AG09319 (cell line): ENCODE data around the gene TSPAN6.

Source experiments
- DNase-seq: peaks from one replicate; pipeline ENCODE4 v3.0.0-alpha.2; 2010; ENCODE audit warnings: low read depth; ENCODE audit errors: extremely low read depth
- TF ChIP-seq, protein P1 (sequence below): IDR thresholded peaks from 2 replicates; pipeline ENCODE4 v1.5.1; 2011; ENCODE audit warnings: low read depth, mild to moderate bottlenecking, inconsistent platforms, low read length, moderate library complexity

Gene TSPAN6

DNA sequence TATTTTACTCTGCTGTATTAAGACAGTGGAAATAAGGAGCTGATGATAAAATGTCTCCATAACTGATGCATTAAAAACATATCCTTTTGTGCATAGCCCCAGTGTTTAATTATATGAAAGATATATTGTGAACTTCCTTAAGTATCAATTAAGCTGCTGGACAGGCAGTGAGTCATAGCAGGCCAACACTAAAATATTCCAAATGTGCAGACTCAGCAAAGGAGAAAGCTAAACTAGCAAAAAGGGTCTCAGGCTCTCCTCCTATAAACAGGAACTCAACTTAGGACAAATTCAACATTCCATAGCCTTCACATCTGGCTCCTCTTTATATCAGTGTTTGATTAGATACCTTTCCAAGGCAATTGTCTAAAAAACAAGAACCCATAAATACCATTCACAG lies 36.3 kb downstream of the TSPAN6 start:
- TF ChIP-seq, protein P1, sequence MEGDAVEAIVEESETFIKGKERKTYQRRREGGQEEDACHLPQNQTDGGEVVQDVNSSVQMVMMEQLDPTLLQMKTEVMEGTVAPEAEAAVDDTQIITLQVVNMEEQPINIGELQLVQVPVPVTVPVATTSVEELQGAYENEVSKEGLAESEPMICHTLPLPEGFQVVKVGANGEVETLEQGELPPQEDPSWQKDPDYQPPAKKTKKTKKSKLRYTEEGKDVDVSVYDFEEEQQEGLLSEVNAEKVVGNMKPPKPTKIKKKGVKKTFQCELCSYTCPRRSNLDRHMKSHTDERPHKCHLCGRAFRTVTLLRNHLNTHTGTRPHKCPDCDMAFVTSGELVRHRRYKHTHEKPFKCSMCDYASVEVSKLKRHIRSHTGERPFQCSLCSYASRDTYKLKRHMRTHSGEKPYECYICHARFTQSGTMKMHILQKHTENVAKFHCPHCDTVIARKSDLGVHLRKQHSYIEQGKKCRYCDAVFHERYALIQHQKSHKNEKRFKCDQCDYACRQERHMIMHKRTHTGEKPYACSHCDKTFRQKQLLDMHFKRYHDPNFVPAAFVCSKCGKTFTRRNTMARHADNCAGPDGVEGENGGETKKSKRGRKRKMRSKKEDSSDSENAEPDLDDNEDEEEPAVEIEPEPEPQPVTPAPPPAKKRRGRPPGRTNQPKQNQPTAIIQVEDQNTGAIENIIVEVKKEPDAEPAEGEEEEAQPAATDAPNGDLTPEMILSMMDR = no peak
- DNase-seq = no peak

DNA sequence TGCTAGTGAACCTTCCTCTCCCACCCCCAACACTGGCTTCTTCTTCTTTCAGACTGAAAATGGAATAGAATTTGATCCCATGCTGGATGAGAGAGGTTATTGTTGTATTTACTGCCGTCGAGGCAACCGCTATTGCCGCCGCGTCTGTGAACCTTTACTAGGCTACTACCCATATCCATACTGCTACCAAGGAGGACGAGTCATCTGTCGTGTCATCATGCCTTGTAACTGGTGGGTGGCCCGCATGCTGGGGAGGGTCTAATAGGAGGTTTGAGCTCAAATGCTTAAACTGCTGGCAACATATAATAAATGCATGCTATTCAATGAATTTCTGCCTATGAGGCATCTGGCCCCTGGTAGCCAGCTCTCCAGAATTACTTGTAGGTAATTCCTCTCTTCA lies 37.1 kb downstream of the TSPAN6 start:
- no peak for DNase-seq
- TF ChIP-seq, protein P1 = no peak

DNA sequence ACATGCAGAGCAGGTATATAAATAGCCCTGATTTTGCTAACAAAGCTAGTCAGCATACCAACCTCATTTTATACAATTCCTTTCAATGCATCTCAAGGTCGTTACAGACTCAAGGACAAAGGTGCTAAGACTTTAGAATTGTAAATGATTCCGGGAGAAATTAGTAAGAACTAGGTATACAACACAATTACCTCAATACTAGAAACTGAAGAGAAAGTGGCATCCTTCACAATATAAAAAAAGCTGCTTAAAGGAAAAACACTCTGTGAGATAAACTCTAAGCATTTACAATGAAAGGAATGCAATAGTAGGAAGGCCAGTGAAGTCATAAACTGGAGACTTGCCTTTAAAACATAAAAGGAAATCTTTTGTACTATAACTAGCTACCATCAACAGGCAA lies 40.0 kb downstream of the TSPAN6 start:
- DNase-seq = no peak
- TF ChIP-seq, protein P1 = no peak

DNA sequence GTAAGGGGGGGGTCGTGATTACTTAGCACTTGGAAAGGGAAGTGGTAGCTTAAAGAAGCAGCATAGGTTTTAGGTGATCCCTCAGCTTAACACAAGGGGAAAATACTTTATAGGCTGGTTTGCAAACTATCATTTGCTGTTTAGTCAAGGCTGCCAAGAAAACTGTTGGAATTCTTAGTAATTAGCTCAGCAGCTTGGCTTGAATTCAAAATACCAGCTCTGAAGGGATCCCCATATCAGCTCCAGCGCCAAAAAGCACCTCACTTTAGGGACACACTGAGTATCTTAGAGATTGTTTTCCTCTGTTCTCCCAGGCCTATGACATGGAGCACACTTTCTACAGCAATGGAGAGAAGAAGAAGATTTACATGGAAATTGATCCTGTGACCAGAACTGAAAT lies 43.0 kb downstream of the TSPAN6 start:
- no peak for DNase-seq

DNA sequence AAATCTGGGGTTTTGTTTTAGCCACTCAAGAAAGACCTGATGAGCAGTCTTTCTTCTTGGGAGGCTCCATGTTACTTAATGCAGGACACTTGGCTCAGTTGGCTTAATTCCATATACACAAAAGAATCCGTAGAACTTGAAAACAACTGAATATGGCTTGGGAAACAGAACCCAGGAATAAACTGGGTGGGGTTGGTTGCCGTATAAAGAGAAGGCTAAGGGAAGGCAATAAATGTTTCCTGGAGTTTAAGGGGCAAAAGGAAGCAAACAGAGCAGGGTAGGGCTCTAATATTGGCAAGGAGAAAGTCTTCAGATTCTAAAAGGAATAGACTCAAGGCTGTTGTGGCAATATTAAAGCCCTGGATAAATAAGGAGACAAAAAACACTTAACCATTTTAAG lies 43.5 kb downstream of the TSPAN6 start:
- no peak for DNase-seq
- TF ChIP-seq, protein P1 = no peak

More for the DNA sequence above, 43.0 kb downstream of the TSPAN6 start:
- TF ChIP-seq, protein P1 = no peak

DNA sequence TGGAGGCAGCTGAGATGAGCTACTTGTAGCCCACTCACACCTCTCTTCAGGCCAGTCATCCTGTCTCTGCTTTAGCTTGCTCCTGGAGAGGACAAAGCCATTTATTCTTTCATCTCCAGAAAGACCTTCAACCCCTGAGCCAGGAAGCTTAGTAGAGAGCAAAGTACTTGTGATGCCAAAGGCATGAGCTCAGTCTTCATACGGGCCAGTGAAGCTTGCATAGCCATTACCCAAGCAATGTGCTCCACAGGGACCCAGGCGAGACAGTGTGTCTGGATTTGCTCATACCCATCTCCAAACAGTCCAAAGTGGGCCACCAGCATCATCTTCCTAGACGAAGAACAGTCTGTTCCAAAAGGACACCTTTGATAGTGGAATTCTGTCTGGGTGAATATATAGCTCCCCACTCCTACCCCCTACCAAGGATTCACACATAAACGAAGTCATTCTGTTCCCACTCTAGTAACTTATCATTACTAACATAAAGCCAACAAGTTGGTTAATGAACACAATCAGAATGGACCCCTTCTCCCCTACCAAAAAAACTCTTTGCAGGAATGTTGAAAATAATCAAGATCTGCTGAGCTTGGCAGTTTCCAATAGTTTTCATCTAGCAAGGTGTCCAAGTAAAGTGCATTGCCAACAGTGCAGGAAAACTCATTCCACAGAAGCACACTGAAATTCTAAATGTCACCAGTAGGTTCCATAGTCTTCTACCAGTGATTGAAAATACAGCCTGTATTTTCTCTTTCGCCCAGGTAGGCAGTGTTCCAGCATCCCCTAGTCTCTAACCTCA lies 45.2 kb downstream of the TSPAN6 start:
- TF ChIP-seq, protein P1 = no peak

DNA sequence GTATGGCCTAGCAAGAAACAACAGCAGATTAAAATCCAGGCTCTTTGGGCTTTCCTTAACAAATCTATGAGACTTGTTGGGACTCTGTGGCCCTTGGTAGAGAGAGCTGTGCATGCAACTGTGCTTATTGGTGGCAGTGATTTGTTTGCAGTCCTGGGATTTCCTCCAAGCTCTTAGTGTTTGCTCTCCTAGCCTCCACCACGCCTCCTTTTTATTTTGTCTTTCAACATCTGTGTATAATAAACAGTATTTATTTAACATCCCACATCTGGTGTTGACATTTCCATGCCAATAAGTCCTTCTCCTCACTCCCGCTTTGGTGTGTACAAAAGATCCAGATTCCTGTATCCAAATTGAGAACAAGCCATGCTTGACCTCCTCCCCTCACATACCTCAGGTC lies 48.7 kb downstream of the TSPAN6 start:
- DNase-seq = no peak
- TF ChIP-seq, protein P1 = no peak

More for the DNA sequence above, 45.2 kb downstream of the TSPAN6 start:
- no peak for DNase-seq
